ENCODE measurements around the gene NINL.
"Not testable (repeated sequence)": the region's sequence is repeated elsewhere in the genome, so short reads cannot be mapped to it uniquely, and the experiment has no call there.

The NINL gene

DNA sequence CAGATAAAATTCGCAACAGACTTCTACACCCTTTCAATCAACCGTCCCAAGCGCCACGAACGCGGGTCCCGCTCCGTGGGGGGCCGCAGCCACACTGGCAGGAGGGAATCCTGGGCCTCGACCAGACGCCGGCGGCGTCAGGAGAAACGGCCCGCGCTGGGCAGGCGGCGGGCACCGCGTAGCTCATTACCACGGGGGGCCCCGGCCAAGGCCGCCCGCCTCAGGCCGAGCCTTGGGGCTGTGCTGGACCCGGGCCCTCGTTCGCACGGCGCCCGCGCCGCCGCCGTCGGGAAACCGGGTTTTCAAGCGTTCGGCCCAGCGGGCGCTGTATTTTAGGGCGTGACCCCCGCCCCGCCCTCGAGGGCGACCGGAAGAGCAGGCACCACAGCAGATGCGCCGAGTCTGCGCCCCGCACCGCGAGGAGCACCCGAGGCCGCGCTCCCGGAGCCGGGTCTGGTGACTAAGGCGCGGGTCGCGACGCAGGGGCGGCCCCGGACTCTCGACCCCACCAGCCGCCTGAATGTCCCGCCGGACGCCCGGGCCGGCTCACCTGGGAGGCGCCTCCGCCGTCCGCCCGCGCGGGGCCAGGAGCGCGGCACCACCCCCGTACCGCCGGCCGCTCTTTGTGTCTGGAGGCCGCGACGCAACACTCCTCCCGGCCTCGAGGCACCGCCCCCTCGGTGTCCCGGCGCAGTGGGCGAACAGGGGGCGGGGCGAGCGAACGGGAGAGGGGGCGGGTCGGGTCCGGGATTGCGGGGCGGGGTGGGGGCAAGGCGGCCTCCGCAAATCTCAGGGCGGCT lies at the start of gene NINL:
TSS of gene NINL (minus strand) at position 627 of the 800 bp plus-strand sequence. CDS start 58,944 bp downstream, outside the sequence.
- Histone ChIP-seq H4K20me1 (no peaks in the 10 kb centered on the region), H3K27ac (peak within 1 kb of the TSS; percentile 83), H3K9me3 (peaks cover 29% of the 10 kb centered on the region), H3K9ac (peak within 1 kb of the TSS; percentile 80), H3K4me2 (peak within 1 kb of the TSS; percentile 84), H3K27me3 (peaks cover 34% of the 10 kb centered on the region), H3K4me1 (peaks cover 11% of the 10 kb centered on the region; the same call in 1 of the 2 replicates), H3K36me3 (0 out of 2 replicates have a peak, but pooled peaks cover 5% of the 10 kb centered on the region), H3K4me3 (peak within 1 kb of the TSS; percentile 74)
- TF ChIP-seq Cebpa-rat (IDR thresholded peaks at IDR 0.05), result no peak

DNA sequence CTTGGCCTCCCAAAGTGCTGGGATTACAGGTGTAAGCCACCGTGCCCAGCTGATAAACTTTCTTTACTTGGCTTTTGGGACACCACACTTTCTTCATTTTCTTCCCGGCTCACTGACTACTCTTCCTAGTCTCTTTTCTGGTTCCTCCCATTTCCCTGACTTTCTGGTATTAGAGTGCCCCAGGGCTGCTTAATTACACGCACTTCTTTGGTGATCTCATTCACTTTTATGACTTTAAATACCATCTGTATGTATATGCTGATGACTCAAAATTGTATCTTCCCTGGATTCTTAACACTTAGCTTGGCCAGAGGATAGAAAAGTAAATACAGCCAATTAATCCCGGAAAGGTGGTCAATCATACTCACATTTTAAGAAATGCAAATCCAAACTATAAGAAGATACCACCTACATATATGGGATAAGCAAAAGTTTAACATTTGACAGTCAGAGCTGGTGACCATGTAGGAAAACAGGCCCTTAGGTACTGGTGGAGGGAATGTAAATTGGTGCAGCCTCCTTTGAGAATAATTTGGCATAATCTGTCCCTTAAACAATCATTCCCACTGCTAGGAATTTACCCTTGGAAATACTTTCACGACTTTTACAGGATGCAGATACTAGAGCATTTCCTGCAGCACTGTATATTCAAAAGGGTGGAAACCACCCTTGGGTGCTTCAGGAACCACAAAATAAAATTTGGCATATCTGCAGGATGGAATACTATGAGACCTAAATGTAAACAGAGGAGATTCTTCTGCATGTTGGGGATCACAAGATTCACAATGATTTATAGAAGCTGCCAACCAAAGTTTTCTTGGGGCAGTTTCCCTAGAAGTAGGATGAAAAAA lies 47.8 kb upstream of the NINL start:
- Histone ChIP-seq H3K4me3 (no peak overlapping the region), H3K9me3 (peaks cover 54% of the 10 kb centered on the region), H3K36me3 (peaks cover 37% of the 10 kb centered on the region), H3K27ac (no peak overlapping the region), H4K20me1 (no peaks in the 10 kb centered on the region), H3K27me3 (no peaks in the 10 kb centered on the region), H3K4me1 (no peaks in the 10 kb centered on the region), H3K9ac (no peak overlapping the region), H3K4me2 (no peak overlapping the region)
- no peak for TF ChIP-seq Cebpa-rat (IDR thresholded peaks at IDR 0.05)

- H3K4me3 ChIP-seq, H3K4me2 ChIP-seq, H3K27me3 ChIP-seq, H3K27ac ChIP-seq, H3K9ac ChIP-seq, H3K4me1 ChIP-seq, H4K20me1 ChIP-seq: not testable (repeated sequence)
- Histone ChIP-seq H3K9me3 (peaks cover 50% of the 10 kb centered on the region), H3K36me3 (peaks cover 25% of the 10 kb centered on the region)
These were observed 45.3 kb upstream of the NINL start for GRCh38 chr20:25630615-25631014.

GRCh38 chr20:25629816-25630499 lies 44.6 kb upstream of the NINL start:
- Histone ChIP-seq H4K20me1 (no peaks in the 10 kb centered on the region), H3K9me3 (peaks cover 44% of the 10 kb centered on the region), H3K9ac (no peak overlapping the region), H3K36me3 (peaks cover 18% of the 10 kb centered on the region), H3K4me3 (no peak overlapping the region), H3K27me3 (no peaks in the 10 kb centered on the region), H3K4me2 (no peak overlapping the region), H3K4me1 (peaks cover 2% of the 10 kb centered on the region), H3K27ac (no peak overlapping the region)
- TF ChIP-seq Cebpa-rat (IDR thresholded peaks at IDR 0.05), result no peak

GRCh38 chr20:25626779-25627178 lies 41.4 kb upstream of the NINL start:
- Histone ChIP-seq H4K20me1 (no peaks in the 10 kb centered on the region), H3K9ac (no peak overlapping the region), H3K4me3 (no peak overlapping the region), H3K4me1 (peaks cover 22% of the 10 kb centered on the region), H3K36me3 (0 out of 2 replicates have a peak, but pooled peaks cover 5% of the 10 kb centered on the region), H3K27ac (no peak overlapping the region), H3K27me3 (no peaks in the 10 kb centered on the region), H3K4me2 (no peak overlapping the region), H3K9me3 (peaks cover 25% of the 10 kb centered on the region)
- no peak for TF ChIP-seq Cebpa-rat (IDR thresholded peaks at IDR 0.05)

DNA sequence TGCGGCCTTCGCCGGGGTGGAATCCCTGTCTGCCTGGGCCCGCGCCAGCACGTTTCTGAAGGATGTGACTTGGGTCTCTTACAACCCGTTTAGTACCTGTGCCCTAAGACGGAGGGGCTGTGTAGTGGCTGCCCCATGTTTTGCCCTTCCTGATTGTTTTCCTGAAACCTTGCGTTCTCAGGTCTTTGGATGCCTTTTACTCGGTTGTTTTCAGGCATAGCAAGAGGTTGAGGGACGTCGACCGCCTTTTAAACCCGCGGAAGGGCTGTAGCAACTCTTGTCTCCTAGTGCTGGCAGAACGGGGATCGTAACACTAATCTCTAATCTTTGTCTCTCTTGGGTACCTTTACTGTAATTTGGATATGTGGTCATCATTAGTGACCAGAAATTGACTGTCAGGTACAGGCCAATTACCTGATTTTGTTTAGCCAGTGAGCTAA lies 39.2 kb upstream of the NINL start:
- Histone ChIP-seq H3K9me3 (peaks cover 20% of the 10 kb centered on the region), H3K4me1 (peaks cover 22% of the 10 kb centered on the region), H3K4me2 (peak overlapping the region; percentile 85), H4K20me1 (no peaks in the 10 kb centered on the region), H3K36me3 (peaks cover 13% of the 10 kb centered on the region; the same call in 1 of the 2 replicates), H3K9ac (peak overlapping the region; percentile 96), H3K27ac (peak overlapping the region; percentile 97), H3K4me3 (peak overlapping the region; percentile 84), H3K27me3 (no peaks in the 10 kb centered on the region)
- TF ChIP-seq Cebpa-rat (IDR thresholded peaks at IDR 0.05), result no peak

DNA sequence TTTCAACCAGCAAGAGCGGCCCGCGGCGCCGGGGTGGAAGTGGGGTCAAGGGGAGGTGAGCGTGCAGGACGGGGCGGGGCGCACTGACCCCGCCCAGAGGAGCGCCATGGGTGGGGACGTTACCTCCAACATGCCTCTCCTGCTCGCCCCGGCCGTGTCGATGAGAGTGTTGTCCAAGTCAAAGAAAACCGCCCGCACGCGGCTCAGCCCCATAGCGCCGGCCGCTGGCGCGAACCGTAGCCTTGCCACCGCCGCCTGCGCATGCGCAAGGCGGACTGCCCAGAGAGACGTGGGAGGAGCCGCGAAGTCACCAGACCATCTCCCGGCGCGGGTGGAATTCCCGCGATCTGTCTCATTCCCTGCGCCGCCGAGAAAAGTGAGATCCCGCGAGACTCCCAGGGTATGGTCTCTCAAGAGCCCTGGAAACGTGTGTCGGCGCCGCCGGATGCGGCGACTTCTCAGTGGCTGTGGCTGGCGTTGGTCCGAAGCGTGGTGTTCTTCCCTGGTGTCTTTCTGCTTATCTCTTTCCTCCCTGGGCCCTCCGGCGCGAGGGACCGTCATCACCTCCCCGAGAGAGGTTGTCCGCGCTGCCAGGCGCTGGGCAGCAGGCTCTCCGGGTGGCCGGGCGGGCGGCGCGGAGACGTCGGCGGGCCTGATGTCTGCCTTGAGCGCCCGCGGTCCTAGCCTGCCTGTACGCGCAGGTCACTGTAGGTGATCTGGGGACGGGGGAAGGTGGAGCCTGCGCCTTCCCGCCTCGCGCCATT lies 38.6 kb upstream of the NINL start, which contains the start of gene NANP:
TSS of gene NANP (minus strand) at position 279 of the 764 bp plus-strand sequence. CDS start at position 213, 66 bp downstream.
- TF ChIP-seq Cebpa-rat (IDR thresholded peaks at IDR 0.05), result no peak
- Histone ChIP-seq H3K4me1 (peaks cover 22% of the 10 kb centered on the region), H3K27ac (peak within 1 kb of the TSS; percentile 97), H3K9ac (peak within 1 kb of the TSS; percentile 96), H3K9me3 (peaks cover 20% of the 10 kb centered on the region), H3K4me3 (peak within 1 kb of the TSS; percentile 84), H4K20me1 (no peaks in the 10 kb centered on the region), H3K36me3 (peaks cover 16% of the 10 kb centered on the region), H3K27me3 (no peaks in the 10 kb centered on the region), H3K4me2 (peak within 1 kb of the TSS; percentile 85)

- Histone ChIP-seq H3K9ac (peak overlapping the region; percentile 96), H3K27ac (peak overlapping the region; percentile 97)
These were observed 37.9 kb upstream of the NINL start for GRCh38 chr20:25623225-25623735.

More at GRCh38 chr20:25623225-25623735, 37.9 kb upstream of the NINL start:
- Histone ChIP-seq H3K36me3 (peaks cover 22% of the 10 kb centered on the region), H3K4me2 (peak overlapping the region; percentile 85), H3K27me3 (no peaks in the 10 kb centered on the region), H4K20me1 (peaks cover 3% of the 10 kb centered on the region; the same call in 1 of the 2 replicates), H3K4me1 (peaks cover 22% of the 10 kb centered on the region), H3K9me3 (peaks cover 17% of the 10 kb centered on the region), H3K4me3 (peak overlapping the region; percentile 84)
- TF ChIP-seq Cebpa-rat (IDR thresholded peaks at IDR 0.05), result no peak
